Ramos (cell line): ENCODE data around the gene UBASH3A.
"Not testable (repeated sequence)": the region's sequence is repeated elsewhere in the genome, so short reads cannot be mapped to it uniquely, and the experiment has no call there.

Experiments
- in situ Hi-C: fragments of 300-500 bp; cut with MboI; formaldehyde crosslinking; loops from one replicate; pipeline ENCODE4 v1.14.3; 2022; ENCODE audit warnings: low sequenced_read_pairs; ENCODE audit not compliant: unreplicated experiment

UBASH3A gene

DNA sequence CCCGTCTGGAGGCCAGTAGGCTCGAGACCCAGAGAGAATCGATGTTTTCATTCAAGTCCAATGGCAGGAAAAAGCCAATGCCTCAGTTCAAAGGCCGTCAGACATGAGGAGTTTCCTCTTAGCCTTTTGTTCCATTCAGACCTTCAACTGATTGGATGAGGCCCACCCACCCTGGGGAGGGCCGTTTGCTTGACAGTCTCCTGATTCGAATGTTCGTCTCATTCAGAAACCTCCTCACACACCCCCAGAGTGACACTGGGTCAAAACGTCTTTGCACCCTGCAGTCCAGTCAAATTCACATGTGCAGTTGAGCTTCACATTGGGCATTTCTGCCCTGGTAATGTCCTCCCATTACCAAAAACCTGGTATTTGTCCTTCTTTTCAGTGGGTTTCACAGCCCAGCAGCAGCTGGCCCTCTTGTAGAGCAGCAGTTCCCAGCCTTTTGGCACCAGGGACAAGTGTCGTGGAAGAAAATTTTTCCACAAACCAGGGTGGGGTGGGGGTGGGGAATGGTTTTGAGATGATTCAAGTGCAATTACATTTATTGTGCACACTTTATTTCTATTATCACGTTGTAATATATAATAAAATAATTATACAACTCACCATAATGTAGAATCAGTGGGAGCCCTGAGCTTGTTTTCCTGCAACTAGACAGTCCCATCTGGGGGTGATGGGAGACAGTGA, 52.2 kb downstream of the UBASH3A start:
- in situ Hi-C loops: loop anchor here (10.0 kb wide), 1 partner anchor 301 kb away; no protein-coding TSS in a partner anchor

DNA sequence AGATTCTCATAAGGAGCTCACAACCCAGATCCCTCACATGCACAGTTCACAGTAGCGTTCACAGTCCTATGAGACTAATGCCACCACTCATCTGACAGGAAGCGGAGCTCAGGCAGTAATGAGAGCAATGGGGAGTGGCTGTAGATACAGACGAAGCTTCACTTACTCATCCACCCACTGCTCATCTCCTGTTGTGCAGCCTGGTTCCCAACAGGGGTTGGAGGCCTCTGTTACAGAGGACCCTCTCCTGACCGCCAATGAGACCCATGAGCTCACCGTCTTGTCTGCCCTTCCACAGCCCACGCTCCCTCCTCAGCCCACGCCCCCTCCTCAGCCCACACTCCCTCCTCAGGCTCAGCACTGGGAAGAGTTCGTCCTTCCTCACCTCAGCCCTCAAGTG, 52.8 kb downstream of the UBASH3A start:
- in situ Hi-C loops: loop anchor here (10.0 kb wide), 1 partner anchor 302 kb away; no protein-coding TSS in a partner anchor

DNA sequence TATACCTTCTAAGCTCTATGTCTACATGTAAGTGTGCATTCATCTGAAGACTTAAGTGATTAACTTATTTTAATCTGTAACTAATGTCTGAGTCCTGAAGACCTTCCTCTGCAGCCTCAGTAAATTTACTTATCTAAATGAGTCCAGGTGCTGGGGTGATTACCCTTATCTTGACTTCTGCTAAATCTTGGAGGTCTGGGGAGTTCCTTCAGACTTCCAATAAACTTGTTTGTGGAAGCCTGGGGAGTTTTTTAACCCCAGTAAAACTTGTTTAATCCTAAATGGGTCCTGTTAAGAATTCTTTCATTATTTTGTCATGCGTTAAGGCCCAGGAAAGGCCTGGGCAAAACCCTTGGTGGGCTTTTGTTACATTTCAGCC, 55.4 kb downstream of the UBASH3A start:
- in situ Hi-C loops: loop anchor here (10.0 kb wide), 1 partner anchor 304 kb away; no protein-coding TSS in a partner anchor

DNA sequence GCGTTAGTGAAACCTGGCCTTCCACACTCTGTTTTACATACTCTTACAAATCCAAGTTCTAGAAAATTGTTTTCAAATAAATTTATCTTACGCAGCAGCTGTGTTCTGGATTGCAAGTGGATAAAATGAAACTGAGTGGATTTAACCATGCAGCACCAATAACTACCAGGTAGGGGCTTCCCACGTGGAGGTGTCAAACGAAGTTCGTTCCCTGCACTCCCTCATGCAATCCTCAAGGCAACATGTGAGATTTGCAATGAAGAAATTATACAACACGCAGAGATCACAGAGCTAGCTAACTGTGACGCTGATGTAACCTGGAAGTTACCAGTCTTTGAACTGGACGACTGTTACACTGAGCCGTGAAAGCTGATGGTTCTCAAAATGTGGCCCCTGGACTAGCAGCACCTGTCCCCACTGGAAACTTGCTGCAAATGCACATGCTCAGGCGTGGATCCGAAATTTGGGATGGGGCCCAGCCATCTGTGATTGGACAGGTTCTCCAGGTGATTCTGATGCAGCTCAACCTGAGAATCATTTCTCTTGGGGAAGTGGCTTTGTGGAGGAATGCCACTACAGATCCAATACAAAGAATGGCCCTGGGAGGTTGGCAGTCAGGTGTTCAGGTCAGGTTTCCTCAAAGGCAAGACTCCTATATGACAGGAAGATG, 56.0 kb downstream of the UBASH3A start:
- in situ Hi-C loops: loop anchor here (10.0 kb wide), 1 partner anchor 305 kb away; no protein-coding TSS in a partner anchor

DNA sequence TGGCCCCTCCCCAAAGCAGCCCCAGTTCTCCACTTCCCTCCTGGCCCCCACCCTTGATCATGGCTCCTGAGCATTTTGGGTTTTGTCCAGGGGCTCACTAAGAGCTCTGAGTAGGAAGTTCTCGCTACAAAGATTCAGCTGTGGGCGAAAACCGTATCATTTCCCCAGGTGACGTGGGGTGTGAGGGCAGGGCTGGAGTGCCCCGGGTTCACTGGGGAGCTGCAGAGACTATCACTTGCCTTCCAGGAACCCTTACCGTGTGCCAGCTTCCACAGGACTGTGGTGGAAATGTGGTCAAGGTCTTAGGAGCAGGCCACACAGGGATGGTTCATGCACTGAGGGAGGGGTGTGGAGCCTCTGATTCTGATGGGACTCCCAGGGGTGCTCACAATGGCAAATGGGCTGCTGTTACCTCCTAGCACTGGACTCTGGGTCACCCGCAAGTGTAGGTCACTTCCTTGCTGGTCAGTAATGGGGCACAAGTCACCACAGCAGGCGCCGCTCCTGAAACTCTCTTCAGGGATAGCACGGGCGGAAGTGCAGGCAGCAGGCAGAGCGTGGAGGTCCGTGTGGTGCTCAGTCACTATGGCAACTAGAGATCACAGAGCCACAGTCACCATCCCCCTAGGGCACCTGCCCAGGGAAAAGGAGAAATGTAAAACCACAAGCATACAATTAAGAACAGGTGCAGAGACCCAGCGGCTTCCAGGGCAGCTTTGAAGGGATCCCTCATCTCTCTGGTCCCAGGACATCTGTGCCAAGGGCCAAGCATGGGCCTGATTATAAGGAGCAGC, 56.9 kb downstream of the UBASH3A start:
- in situ Hi-C loops: no loop called here

DNA sequence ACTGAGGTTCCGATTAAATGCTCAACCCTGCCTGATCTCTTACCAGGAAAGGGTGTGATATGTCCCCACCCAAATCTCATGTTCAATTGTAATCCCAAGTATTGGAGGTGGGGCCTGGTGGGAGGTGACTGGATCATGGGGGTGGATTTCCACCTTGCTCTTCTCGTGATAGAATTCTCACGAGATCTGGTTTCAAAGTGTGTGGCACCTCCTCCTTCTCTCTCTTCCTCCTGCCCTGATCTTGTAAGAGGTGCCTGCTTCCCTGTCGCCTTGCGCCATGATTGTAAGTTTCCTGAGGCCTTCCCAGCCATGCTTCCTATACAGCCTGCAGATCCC, 57.5 kb downstream of the UBASH3A start:
- in situ Hi-C loops: no loop called here

DNA sequence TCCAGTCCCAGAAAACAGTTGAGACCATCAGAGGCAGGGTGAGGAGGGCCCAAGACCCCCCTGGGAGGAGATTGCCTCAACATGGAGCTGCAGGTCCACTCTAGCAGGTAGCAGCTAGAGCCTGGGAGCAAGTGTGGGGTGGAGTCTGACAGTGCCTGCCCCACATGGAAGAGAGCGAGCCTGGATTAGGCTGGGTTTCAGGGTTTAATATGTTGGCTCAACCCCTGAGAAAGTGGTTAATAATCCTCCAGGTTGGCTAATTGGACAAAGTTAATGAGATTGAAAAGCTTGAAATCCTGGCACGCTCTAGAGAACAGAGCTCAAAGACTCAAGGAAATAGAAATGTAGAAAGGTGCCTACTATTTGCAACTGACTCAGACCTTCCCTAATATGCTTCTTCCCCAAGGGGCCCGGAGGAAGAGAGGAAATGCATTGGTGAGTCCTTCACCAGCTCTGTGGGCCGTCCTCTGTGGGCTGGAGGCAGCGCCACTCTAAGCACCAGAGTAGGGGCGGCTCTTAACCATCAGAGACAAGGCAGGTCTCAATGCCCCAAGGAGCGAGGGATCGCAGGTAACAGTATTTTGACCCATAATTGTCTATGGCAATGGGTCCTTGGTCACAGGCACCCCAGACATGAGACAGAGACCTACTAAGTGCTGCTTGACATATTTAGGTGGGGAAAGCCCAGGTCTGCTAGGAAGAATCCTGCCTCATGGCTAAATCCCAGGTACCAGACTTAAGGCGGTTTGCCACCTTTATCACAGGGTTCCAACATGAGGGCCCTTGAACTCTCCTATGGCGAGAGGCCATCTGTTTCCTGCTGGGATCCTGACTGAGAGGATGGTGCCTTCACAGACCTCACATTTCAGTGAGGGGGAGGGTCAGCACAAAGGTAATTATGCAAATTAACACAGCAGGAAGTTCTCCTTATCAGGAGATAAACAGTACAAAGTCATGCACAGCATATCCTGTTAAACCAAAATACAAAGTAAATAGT, 58.5 kb downstream of the UBASH3A start:
- in situ Hi-C loops: no loop called here

DNA sequence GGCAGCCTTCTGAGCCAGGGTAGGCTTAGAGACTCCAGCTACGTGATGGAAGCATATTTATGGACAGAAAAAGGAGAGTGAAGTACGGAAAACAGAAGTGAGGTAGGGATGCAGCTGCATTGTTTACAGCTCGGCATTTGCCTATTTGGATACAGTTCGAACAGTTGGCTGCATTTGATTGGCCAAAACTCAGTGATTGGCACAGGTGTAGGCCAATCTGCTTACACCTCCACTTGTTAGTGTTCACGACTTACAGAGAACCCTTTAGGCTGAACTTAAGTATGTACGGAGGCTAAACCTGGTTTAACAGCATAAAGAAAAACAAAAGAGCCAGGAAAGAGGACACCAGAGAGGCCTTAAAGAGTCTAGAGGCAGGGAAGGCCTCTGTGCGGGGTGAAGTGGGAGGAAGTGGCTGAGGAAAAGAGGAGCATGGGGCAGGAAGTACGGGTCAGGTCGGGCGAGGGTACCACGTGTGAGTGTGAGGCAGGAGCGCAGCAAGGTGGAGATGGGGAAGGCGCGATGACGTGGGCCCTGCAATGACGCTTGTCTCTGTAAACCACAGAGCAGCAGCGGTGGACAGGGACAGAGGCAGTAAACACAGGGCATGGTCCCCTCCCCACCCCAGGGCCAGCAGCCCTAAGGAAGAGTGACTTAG, 60.3 kb downstream of the UBASH3A start:
- in situ Hi-C loops: no loop called here

DNA sequence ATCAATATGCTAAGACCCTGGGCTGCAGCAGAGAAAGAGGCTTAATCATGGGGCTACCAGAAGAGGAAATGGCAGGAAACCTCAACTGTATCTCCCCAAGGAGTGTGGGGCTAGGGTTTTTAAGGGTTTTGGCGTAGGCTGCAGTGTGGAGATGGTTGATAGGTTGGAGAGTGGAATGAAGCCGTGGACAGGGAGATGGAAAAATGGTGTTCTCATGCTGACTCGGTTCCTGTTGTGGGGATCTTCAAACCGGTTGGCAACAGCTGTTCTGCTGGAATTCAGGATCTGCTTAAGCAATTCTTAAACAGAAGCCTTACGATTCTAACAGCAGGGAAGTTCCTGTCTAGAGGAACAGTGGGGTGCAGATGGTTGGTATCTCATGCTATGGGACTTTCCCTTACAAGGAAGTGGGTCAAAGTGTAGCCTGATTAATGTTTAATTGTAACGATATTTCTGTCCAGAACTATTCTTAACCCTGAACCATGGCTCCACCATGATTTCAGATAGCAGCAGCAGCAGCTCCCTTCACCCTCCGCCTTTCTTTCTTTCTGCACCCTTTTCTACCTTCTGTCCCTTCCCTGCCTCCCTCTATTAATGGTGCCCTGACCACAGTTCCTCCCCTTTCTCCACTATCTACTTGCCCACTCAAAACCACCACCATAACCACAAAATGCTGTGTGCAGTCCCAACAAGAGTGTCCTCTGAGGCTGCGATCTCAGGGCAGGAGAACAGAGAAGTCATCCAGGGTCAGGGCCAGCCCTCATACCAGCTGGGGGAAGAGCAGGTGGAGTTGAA, 61.5 kb downstream of the UBASH3A start:
- in situ Hi-C loops: no loop called here

DNA sequence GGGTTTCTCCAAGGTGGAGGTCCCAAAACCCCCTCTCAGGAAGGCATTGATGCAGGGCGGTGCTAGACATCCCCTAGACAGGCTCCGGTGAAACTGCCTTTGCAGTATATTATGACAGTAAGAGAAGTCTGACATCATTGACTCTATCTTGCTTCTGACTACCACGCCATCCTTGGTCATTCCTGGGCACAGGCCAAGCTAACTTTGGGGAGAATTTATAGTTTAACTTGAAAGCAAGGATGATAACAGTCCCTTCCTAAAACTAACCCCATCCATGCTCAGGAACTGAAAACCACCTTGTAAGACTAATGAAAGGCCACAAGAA, 62.1 kb downstream of the UBASH3A start:
- in situ Hi-C loops: no loop called here

DNA sequence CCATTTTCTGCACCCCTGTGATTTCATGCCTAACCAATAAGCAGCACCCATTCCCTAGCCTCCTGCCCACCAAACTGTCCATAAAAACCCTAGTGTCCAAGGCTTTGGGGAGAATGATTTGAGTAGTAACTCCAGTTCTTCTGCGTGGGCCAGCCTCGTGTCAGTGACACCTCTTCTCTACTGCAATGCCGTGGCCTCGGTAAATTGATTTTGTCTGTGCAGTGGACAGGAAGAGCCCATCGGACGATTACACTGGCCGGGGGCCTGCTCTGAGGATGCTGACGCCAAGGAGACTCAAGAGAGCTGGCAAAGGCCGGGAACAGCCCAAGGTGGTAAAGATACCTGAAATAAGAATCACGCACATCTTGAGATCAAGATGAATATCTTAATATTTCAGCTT, 63.0 kb downstream of the UBASH3A start:
- in situ Hi-C loops: no loop called here

DNA sequence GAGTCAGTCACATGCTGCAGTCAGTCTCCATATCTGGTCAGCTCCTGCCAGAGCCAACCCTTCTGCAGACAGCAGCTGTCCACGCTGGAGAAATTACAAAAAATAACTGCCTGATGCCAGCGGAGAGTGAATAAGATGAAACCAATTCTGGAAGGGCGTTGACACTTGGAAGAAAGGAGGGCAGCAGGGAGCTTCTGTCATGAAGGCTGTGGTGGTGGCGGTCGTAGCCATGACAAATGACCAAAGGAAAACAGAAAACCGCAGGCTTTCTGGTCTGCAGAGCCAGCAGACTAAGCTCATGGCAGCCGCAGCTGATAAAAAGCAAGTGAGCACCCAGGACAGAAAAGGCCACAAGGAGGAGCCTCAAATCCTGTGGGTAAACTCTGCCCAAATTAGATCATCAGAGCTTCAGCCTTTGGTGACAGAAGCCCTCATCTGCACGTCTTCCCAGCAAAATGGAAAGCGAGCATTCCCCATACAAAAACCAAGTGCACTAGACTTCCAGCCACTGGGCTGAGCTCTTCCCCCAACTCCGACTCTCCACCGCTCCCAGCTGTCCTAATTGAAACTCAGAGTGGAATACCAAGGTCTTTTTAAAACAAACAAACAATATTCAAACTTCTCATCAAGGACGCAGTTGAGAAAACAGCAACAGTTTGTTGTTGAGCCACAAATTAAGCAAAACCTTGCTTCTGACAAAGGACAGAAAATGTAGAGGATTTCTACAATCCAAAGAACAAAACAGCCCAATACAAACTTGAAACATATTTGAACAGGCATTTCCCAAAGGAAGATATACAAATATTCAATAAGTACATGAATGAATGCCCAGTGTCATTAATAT, 63.7 kb downstream of the UBASH3A start:
- in situ Hi-C loops: no loop called here

DNA sequence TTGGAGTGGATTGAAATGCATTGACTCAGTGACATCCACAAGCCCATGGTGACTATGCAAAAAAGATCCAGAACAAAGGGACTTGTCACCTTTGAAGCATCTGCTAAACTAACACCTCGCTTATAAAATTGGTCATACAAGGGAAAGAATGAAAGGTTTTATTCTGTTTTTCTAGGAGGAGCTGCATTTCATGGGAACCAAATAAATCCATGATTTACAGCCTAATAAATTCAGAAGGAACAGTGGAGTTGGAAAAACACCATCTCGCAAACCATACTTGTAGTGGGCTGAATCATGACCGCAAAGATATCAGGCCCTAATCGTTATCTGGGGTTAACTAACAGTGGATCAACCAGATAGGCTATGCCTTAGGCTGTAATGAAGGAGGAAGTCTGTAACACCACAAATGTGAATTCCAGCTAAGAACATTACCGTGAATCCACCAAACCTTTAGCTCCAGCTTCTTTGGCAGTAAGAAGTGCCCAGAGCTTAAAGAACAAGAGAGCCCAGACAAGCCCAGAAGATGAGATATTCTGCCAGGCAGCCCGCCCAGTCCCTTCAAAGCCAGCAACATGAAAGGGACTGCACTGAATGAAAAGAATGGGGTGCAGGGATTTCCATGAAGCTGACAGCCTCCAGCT, 64.9 kb downstream of the UBASH3A start:
- in situ Hi-C loops: no loop called here

DNA sequence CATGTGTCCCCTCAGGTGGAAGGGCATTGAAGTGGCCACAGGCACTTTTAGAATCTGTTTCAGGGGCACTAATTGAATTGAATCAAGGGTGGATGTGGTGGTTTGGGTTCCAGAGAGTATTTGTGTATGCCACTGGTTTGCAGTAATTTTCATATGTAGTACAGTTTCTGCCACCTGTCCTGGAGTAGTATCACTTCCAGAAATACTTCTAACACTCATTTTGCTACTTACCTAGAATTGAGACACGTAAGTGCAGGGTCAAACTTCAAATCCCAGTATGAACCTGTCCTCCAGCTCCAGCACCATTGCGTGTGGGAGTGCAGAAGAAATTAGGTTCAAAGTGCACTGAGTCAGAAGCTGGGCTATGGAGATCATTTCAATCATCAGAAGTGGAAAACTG, 65.6 kb downstream of the UBASH3A start:
- in situ Hi-C loops: no loop called here

DNA sequence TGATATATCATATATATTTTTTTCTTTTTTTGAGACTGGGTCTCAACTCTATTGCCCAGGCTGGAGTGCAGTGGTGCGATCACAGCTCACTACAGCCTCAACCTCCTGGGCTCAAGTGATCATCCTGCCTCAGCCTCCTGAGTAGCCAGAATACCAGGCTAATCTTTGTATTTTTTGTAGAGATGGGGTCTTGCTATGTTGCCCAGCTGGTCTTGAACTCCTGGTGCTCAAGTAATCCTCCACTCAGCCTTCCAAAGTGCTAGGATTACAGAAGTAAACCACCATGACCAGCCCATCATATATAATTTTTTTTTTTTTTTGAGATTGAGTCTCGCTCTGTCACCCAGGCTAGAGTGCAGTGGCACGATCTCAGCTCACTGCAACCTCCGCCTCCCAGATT, 66.0 kb downstream of the UBASH3A start:
- in situ Hi-C loops: not testable (repeated sequence)

DNA sequence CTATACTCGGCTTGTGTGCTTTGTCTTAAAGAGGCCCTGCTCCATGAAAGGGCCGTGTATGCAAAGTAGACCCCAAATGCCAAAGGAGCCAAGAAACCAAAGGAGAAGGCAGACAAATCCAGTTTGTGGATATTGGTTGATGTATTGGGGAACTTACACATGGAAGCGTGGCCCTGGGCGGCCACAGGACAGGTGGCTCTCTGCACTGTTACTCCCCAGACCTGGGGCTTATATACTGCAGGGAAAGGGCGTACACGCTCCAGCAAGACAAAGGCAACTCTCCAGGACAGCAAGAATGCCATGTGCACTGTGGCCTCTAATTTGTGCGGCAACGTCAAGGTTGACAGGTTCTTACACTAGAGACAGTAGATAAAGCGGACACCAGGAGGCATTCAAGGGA, 67.5 kb downstream of the UBASH3A start:
- in situ Hi-C loops: no loop called here

DNA sequence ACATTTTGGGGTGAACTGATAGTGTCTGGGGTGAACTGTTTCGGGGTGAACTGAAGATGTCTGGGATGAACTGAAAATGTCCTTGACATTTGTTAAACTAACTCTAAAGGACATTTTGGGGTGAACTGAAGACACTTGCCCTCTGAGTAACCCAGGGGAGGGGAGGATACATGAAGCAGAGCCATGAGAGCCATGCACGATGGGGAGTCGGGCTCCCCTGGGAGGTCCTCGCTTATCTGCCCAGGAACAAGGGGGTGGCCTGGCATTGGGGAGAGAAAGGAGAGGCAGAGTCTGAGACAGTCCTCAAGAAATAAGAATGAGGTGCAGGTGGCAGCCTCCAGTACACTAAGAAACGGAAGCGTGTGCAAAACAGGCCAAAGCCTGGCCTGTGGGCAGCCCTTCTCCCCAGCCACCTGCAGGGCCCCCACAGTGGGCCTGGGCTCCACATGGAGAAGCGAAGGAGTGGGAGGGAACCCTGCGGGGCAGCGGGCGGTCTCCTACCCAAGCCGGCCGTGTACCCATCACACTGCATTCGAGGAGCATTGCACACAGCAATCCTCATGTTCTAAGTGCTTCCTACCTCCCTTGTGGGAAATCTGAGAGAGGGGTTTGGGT, 68.1 kb downstream of the UBASH3A start:
- in situ Hi-C loops: no loop called here
